Activated CD8-positive, alpha-beta memory T cell treated with anti-CD3 and anti-CD28 coated beads, Interleukin-2, amount 50 U/mL, for 24 hours (primary cell): ENCODE data around the gene NTMT1.

Experiments
- DNase-seq: peaks from one replicate; pipeline ENCODE4 v3.0.0-alpha.2; 2020; ENCODE audit errors: extremely low read depth

NTMT1 gene

DNA sequence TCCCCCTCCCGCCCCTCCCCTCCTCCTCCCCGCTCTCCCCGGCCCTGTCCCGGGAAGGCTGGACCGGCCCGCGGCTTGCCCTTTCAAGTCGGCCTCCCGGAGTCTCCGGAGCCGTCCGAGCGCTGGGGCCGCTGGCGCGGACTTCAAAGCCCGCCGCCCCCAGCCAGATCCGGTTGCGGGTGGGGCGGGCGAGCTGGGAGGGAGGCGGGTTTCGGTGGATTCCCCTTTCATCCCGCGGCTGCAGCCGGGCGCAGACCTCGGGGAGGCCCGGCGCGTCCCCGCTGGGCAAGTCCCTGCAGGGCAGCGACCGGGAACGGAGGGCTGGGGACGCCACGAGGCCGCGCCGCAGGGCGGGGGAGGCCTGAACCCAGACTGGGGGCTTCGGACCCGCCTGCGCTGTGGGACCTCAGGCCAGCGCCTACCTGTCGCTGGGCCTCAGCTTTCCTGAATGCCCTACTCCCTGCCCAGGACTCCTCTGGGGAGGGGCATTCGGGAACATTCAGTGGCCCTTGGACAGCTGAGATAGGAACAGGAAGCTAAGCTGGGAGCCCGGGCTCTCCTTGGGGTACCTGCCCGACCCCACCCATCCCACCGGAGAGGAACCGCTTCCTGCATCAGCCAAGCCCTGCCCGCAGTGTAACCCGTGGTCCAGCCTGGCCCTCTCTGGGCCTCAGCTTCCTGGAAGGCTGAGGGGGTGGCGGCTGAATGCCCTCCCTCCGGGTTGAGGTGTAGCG lies 28.4 kb upstream of the NTMT1 start:
- DNase-seq, result no peak

DNA sequence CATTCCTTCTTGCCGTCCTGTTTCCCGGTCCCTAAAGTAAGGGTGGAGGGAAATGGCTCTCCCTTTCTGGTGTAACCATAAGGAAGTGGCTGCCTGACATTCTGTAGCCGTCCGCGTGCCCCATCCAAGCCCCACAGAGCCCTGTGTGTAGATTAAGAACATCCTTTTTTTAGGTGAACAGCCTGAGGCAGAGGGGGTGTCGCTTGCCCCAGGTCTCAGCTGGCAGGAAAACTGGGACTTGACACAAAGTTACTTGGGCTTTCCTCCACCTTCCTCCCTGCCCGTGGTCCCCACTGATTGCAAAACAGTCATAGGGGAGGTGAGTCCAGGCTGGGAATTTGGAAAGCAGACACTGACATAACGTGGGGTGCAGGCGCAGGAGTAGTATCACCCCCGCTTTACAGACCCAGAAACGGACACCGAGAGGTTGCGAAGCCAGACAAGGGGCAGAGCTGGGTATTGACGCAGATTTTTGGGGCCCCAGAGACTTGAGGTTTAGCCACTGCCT lies 27.8 kb upstream of the NTMT1 start:
- no peak for DNase-seq

DNA sequence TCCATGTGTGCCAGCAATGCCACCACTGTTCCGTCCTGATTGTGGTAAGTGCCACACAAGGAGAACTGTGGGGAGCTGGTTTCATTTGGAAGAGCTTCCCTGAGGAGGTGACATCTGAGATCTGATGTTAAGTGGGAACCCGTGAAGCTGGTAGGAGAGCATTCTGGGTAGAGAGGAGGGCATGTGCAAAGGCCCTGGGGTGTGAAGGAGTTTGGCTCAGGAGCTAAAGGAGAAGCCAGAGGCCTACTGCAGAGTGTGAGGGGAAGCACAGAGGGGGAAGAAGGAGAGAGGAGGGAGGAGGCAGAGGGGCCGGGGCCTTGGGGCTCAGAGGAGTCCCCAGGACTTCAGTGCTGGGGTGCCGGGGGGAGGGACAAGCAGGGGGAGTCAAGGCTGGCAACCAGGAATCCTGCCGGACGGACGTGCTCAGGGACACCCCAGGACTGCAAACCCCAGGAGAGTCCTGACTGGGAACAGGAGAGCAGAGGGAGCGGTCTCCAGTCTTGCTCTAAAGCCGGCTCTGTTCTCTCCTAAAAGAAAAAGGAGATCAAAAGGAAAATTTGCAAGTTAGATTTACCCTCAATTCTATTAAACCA lies 24.8 kb upstream of the NTMT1 start:
- DNase-seq, result no peak

DNA sequence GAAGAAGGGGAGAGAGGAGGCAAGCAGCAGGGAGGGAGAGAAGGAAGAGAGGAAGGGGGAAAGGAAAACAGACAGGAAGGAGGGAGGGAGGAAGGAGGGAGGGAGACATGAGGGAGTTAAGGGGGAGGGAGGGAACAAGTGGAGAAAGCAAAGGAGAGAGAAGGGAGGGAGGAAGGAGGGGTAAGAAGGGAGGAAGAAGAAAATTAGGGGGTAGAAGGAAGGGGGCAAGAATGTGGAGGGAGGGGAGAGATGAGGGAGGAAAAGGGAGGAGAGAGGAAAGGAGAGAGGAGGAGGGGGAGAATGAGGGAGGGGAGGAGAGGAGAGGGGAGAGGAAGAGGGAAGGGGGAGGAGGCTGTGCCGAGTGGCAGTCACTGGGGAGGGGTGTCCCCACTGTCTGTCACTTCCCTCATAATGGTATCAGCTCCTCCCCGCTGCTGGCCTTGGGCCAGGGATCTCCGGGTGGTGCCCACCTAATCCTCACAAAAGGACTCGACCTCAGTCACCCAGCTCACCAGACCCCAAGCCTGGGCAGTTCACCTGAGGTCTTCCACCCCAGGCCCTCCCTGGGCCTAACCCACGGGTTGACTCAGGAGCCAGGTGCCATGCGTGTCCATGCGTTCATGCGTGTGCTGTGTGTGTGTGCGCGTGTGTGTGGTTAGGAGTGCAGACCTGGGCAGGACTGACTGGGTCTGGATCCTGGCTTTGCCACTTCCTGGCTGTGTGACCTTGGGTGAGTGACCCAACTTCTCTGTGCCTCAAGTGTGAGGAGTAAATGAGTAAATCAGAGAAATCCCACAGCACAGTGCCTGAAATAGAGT lies 23.2 kb upstream of the NTMT1 start:
- DNase-seq, result no peak

DNA sequence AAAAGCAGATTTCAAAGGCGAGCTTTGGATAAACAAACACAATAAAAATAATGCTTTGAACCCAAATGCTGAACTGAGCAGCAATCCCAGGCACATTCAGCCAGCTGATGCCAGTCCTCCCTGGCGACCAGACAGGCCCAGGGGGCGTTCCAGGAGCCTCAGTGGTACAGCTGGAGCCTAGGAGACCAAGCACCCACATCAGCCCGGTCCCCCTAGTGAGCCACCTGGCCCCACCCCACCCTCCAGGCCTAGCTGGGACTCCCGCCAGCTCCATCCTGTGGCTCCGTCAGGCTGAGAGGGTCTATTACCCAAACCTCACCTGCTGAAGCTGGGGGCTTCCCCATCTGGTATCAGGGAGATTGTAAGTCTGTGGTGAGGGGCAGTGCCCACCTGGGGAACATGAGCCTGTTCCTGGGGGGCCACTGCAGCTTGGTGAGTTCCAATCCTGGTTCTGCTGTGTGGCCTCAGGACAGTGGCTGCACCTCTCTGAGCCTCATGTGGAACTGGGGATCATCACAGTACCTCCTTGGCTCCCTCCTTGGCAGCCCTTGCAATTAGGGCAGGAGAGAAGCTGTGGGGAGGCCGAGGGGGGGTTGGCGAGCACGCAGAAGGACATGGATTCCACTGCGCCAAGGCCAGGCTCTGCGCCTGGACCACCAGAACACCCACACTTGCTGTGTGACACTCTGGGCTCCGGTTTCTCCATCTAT lies 21.8 kb upstream of the NTMT1 start:
- DNase-seq, result no peak

DNA sequence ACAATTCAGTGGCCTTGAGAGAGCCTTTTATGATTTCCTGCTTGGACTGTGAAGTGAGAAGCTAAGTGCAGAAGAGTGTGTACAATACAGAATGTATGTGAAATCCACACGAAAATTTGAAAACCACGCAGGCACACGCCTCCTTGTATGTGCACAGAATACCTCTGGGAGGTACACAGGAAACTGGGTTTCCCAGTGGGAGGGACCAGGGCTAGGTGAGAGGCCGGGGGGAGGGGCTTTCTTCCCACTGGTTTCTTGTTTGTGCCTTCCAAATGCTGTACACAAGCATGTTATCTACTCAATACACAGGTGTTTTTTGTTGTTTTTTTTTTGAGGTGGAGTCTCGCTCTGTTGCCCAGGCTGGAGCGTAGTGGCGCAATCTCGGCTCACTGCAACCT lies 21.2 kb upstream of the NTMT1 start:
- no peak for DNase-seq

DNA sequence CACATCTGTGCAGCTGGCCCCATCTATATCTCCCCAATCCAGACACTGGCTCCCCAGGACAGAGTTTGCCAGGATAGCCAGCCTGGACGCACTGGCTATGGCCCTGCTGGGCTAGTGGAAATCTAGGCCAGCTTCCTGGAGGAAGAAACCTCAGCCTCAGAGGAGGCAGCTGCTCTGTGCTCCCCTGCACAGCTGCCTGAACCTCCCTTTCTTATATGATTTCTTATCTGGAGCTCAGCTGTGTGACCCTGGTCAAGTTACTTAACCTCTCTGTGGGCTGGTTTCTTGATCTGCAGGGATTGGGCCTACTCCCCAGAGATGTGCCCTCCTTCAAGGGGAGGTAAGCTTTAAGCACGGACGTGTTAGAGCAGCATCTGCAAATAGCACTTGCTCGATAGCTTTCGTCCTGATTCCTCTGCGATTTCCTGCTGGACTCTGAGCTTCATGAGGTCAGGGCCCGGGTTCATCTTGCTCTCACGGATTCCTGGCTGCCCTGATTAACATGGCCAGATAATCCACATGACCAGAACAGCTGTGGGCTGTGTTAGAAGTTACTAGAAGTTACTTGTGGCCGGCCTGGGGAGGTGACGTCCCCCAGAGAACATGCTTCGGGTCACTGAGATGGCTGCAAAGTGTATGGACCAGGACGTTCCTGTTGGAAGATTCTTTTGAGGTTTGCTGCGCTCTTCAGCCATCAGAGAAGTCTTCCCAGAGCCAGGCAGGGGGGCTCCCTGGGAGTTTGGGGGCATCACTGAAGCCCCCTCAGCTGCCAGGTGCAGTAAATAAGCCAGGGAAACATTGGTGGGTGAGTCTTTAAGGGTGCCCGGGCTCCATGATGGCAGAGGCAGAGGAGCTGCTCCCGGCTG lies 19.6 kb upstream of the NTMT1 start:
- DNase-seq, result no peak

DNA sequence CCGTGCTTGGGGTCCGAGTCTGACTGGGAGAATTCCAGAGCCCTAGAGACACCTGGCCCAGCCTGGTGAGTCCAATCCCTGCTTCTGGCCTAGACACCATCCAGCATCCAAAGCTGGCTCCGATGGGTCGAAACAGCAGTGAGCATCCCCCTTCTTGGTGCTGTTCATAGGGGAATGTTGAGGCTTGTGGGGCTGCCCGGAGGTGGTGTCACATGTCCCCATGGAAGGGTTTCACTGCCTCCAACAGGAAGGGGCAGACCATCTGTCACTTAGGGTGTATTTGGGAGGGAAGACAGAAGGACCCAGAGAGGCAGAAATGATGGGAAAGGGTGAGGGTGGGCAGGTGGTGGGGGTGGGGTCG lies 19.0 kb upstream of the NTMT1 start:
- no peak for DNase-seq

DNA sequence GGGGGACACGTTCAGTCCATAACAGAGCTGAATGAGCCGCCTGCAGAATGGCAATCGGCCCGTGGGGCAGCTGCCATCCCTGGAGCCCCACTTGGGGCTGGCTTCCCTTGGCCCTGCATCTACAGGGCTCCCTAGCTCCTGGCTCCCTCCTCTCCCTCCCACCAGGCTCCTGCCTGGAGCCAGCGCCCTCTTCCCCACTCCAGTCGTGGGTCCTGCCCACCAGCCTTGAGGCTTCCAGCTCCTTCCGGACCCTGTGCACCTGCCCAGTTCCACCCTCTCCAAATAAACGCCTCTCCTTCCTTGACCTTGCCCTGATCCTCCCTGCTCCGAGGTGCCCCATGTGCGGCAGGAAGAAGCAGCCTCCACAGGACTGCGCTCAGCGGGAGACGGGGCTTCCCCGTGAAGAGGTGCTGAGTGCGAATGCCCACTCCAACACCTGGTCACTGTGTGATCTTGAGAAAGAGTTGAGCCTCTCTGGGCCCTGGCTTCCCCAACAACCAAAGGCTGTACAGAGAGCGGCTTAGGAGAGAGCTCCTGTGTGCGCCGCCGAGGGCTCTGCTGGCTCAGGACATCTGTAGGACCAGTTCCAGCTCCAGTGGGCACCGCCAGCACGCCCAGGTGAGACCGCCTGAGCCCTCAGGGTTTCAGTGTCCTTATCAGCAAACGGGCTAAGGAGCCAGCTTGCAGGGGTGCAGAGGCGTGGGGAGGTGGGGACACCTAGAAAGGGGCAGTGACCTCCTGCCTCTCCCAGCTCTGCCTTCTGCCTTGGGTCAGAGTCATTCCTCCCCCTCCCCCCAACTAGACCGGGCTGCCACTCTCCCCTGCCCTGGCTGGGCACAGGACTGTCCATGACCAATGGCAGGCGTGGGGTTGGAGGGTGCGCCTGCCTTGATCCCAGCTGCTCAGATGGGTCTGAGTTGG lies 17.1 kb upstream of the NTMT1 start:
- no peak for DNase-seq

DNA sequence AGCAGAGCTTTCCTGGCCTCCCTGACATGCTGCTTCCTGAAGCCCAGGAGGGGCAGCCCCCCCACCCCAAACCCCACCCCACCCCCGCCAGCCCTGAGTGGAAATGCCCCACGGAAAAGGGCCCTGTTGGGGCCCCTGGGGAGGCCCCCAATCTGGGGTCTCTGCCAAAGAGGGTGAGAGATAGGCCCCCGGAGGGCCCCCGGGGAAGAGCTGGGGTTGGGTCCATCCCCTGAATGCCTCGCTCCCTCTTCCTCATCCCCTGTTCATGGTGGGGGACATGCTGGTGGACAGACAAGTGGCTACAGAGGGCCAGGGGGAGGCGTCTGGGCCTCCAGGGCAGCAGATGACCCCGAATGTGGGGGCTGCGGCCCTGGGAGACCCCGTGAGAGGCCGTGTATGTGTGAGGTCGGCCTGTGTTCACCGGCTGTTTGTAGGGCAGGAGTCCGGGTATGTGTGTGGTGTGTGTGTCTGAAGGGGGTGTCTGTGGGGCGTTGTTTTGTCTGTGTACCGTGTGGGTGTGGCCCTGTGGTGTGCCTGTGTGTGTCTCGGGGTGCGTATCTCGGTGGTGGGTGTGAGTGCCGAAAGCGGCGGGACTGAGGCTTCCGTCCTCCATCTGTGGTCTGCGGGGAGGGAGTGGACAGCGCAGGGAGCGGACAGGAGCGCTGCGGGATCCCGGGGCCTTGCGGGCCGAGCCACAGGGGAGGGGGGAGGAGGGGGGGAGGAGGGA lies 16.3 kb upstream of the NTMT1 start:
- DNase-seq, result no peak

DNA sequence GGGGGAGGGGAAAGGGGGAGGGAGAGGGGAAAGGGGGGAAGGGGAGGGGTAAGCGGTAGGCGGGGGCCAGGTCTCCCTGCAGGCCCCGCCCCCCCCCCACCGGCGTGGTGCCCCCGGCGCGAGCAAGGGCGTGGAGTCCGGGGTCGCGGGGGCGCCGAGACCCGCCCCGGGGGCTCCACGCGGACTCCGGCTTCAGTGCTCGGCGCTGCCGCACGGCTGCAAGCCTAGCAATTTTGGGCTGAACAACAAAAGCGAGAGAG lies 15.8 kb upstream of the NTMT1 start:
- DNase-seq, result no peak

DNA sequence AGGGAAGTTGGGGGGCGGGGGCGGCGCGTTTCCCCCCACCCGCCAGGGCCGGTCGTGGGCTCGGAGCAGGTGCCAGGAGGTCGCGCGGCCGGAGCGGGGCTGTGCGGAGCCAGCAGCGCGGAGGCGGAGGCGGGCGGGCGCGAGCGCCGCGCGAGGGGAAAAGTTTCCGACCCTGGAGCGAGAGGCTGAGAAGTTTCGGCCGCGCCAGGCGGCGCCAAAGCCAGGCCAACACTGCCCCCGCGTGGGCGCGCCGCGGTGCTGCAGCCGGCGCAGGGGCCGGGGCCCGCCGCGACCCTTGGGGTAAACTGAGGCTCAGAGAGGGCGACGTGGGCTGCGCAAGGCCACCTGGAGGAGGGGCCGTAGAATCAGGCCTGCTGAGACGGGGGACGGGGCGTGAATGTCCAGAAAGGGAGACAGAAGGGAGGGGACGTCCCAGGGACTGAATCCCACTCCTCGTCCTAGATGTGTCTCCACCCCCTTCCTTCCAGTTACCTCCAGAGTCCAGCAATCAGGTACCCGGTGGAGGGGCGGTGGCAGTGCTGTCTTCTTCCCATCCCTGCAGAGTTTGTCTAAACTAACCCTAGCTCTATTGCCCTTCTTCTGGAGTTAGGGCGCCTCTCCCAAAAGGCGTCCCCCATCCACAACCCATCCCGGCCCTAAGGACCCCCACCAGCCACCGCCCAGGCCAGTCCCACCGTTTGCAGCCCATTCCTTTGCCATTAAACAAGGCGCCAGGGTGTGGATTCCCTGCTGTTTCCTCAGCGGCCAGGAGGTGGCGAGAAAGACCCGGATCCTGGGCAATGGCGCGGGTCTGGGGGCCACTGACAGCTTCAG lies 15.3 kb upstream of the NTMT1 start:
- peak; percentile 44 for DNase-seq

DNA sequence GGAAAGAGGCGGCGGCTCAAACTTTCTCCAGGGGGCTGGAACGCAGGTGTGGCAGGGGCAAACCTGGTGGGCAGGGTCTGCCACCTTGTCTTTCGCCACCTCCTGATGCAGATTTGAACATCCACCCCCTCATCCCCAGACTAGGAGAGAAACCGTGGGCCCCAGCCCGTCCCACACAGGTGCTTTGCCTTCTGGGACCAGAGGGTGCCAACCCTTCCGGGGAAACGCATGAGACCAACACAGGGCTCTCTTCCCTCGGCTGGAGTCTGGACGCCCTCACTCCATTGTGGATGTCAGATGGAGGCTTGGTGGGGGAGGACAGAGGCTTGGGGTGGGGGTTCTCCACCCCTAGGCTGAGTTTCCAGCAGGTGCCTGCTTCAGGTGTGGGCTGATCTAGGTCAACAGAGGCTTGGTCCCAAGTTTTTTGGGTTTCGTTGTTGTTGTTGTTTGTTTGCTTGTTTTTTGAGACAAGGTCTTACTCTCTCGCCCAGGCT lies 14.6 kb upstream of the NTMT1 start:
- DNase-seq, result no peak

DNA sequence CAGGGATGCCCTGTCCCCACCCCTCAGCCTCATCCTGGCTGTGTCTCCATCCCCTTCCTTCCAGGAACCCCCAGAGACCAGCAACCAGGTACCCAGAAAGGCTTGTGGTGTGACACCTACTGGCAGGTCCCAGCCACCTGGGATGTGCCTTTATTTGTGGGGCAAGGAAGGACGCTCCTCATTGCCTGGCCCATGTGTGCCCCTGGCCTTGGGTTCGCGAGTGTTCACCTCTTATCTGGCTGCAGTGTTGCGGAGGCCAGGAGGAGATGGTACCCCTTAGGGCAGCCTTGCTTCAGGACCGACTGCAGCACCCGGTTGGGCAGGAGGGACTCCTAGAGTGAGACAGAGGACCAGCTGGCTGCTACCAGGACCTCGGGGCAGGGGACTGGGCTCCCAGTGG lies 13.8 kb upstream of the NTMT1 start:
- DNase-seq, result no peak

DNA sequence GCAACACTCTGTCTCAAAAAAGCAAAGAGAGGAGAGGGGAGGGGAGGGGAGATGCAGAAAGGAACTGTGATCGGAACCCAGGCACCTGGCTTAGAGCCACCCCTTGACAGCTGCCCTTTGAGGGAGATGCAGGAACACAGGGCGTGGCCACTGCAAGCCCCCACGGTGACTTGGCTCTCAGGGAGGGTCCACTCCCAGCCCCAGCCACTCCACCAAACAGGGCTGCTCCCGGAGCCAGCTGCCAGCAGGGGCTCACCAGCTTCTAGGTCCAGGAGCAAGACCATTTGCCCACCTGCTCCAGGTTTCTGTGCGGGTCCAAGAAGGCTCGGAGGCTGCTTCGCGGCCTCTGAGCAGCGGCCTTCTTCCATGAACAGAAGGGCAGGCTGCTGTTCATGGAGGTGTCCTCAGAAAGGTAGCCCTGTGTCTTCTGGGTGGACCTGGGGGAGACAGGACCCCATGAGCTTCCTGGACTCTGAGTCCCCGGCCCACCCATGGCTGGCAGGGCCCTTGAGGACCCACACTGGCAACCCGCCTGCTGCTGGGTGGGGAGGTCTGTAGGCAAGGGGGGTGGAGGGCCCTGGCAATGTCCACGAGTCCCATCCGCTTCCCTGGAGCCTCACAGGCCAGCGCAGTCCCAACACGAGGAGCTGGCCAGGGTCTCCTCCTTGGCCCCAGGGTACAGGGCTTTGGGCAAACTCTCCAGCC lies 13.0 kb upstream of the NTMT1 start:
- DNase-seq, result no peak

DNA sequence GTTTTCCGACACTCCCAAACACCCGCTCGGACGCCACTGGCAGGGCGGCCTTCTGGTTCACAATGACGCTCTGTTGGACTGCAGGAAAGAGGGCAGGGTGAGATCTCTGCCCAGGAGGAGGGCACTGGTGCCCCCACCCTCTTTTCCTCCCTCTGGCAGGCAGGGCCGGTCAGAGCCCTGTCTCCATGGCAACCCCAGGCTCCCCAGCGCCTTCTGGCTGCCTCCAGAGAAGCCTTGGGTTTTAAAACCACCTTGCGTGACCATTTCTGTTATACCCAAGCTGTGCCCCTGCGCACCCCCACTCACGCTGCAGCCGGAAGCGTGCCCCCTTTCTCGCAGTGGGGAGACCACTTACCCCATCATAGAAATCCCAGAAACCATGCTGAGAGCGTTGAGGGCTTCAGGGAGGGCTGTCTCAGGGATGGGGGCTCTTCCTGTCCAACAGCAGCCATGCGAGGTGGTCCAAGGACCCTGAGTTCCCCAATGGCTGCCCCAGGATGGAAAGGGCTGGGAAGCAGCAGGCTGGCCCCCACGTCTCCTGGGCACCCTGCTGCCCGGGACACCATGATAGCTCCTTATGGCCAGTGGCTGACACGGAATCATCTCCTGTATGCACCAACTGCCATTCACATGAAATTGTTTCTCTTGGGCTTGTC lies 12.3 kb upstream of the NTMT1 start:
- DNase-seq, result no peak

DNA sequence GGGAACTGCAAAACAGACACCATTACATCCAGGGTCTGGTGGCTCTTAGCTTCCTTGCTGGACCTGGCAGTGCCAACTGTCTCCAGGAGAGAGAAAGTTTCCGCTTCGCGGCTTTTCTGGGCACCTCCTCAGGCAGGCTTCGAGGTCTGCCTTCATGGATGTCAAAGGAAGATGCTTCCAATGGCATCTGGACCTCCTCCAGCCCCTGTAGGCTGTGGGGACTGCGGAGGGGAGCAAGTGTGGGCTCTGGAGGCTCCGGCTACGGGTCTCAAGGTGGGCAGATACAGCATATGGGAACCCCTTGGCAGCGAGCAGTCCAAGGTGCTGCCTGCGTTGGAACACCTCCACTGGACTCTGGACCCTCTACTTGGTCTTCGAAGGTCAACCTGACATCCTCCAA lies 11.0 kb upstream of the NTMT1 start:
- no peak for DNase-seq
